Measurements from ENCODE around the gene ZNF571. TPM values are rescaled to one million over a fixed set of nuclear protein-coding genes. Genes with fewer than 3 reads are reported as not detected.

The ZNF571 gene
- 1.1 and 1.3 TPM in 2 replicates for total RNA-seq (2012; rRNA removed)

- Histone ChIP-seq H3K4me2 (ENCODE audit: low read length) (peak within 1 kb of the TSS; percentile 95), H3K36me3 (ENCODE audit: insufficient read depth, low read length) (no peaks in the 10 kb centered on the region), H3K4me3 (ENCODE audit: low read length) (peak within 1 kb of the TSS; percentile 90), H3K4me1 (ENCODE audit: control insufficient read depth, insufficient read depth, low read length) (peaks cover 10% of the 10 kb centered on the region), H3K27me3 (ENCODE audit: control insufficient read depth, insufficient read depth, low read length) (no peaks in the 10 kb centered on the region), H3K9me3 (replicated peaks; ENCODE audit: low read length) (no peaks in the 10 kb centered on the region), H3K9ac (ENCODE audit: low read depth, low read length) (peak within 1 kb of the TSS; percentile 82)
Measured at GRCh38 chr19:37594304-37594981, at the start of gene ZNF571, which contains the start of gene ZNF540. Gene ZNF571 (minus strand): TSS chr19:37594792. CDS start chr19:37586676, 8,116 bp downstream. Gene ZNF540 (plus strand): TSS chr19:37594876. CDS start chr19:37598448, 3,572 bp downstream.

GRCh38 chr19:37635076-37636056 lies 40.8 kb upstream of the ZNF571 start:
- Histone ChIP-seq H3K4me2 (ENCODE audit: low read length) (no peak overlapping the region), H3K27me3 (ENCODE audit: control insufficient read depth, insufficient read depth, low read length) (no peaks in the 10 kb centered on the region), H3K4me1 (ENCODE audit: control insufficient read depth, insufficient read depth, low read length) (no peaks in the 10 kb centered on the region), H3K9ac (ENCODE audit: low read depth, low read length) (no peak overlapping the region), H3K36me3 (ENCODE audit: insufficient read depth, low read length) (peaks cover 64% of the 10 kb centered on the region), H3K4me3 (ENCODE audit: low read length) (no peak overlapping the region), H3K9me3 (replicated peaks; ENCODE audit: low read length) (peaks cover 45% of the 10 kb centered on the region)

DNA sequence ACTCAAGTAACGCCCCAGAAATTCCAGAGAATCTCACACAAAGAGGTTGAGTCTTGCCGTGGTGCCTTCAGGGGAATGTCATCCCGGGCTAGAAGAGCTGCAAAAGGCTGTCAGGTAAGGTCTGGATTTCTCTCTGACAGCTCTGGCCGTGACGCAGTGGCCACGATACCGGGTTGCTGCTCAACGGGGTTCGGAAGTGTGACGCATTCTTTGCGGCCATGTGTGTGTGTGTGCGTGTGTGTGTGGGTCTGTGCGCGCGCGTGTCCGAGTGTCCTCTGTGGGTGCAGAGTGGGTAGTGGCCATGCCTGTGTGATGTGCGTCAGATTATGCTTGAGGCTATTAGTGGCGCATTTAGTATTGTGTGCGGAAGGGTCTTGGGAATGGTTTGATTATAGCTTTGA lies 390 bp upstream of the ZNF571 start:
- Histone ChIP-seq H3K9me3 (replicated peaks; ENCODE audit: low read length) (no peaks in the 10 kb centered on the region), H3K9ac (ENCODE audit: low read depth, low read length) (peak overlapping the region; percentile 82)

DNA sequence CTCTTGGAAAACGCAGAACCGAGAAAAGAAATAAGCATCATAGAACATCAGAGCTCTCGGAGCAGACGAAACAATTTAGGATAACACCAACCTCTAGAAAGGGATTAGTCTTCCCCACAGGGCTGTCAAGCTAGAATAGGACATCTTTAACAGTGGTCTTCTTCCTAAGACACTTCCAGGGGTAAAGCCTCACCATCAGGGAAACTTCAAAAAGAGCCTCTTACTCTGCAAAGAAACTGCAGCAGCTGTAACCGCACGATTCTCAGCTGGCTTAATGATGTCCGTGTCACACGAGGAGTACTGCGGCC lies 642 bp downstream of the ZNF571 start:
- H3K27me3 ChIP-seq (ENCODE audit: control insufficient read depth, insufficient read depth, low read length), result no peaks in the 10 kb centered on the region
- no peaks in the 10 kb centered on the region for H3K36me3 ChIP-seq (ENCODE audit: insufficient read depth, low read length)
- H3K4me2 ChIP-seq (ENCODE audit: low read length), result peak overlapping the region; percentile 95
- peaks cover 10% of the 10 kb centered on the region for H3K4me1 ChIP-seq (ENCODE audit: control insufficient read depth, insufficient read depth, low read length)
- peak overlapping the region; percentile 90 for H3K4me3 ChIP-seq (ENCODE audit: low read length)
- no peaks in the 10 kb centered on the region for H3K9me3 ChIP-seq (replicated peaks; ENCODE audit: low read length)
- peak overlapping the region; percentile 82 for H3K9ac ChIP-seq (ENCODE audit: low read depth, low read length)

More for the DNA sequence above, 390 bp upstream of the ZNF571 start:
- no peaks in the 10 kb centered on the region for H3K36me3 ChIP-seq (ENCODE audit: insufficient read depth, low read length)
- no peaks in the 10 kb centered on the region for H3K27me3 ChIP-seq (ENCODE audit: control insufficient read depth, insufficient read depth, low read length)
- H3K4me2 ChIP-seq (ENCODE audit: low read length), result peak overlapping the region; percentile 95
- peaks cover 10% of the 10 kb centered on the region for H3K4me1 ChIP-seq (ENCODE audit: control insufficient read depth, insufficient read depth, low read length)
- H3K4me3 ChIP-seq (ENCODE audit: low read length), result peak overlapping the region; percentile 90

- Histone ChIP-seq H3K4me1 (ENCODE audit: control insufficient read depth, insufficient read depth, low read length) (no peaks in the 10 kb centered on the region), H3K9me3 (replicated peaks; ENCODE audit: low read length) (peaks cover 20% of the 10 kb centered on the region), H3K27me3 (ENCODE audit: control insufficient read depth, insufficient read depth, low read length) (no peaks in the 10 kb centered on the region), H3K9ac (ENCODE audit: low read depth, low read length) (no peak overlapping the region), H3K4me3 (ENCODE audit: low read length) (no peak overlapping the region), H3K4me2 (ENCODE audit: low read length) (no peak overlapping the region), H3K36me3 (ENCODE audit: insufficient read depth, low read length) (peaks cover 31% of the 10 kb centered on the region)
Measured at GRCh38 chr19:37583340-37583739, 11.3 kb downstream of the ZNF571 start.

- Histone ChIP-seq H3K9me3 (replicated peaks; ENCODE audit: low read length) (peaks cover 34% of the 10 kb centered on the region), H3K36me3 (ENCODE audit: insufficient read depth, low read length) (peaks cover 7% of the 10 kb centered on the region), H3K9ac (ENCODE audit: low read depth, low read length) (no peak overlapping the region), H3K4me1 (ENCODE audit: control insufficient read depth, insufficient read depth, low read length) (no peaks in the 10 kb centered on the region), H3K27me3 (ENCODE audit: control insufficient read depth, insufficient read depth, low read length) (no peaks in the 10 kb centered on the region), H3K4me2 (ENCODE audit: low read length) (no peak overlapping the region), H3K4me3 (ENCODE audit: low read length) (no peak overlapping the region)
Measured at GRCh38 chr19:37572203-37572602, 22.4 kb downstream of the ZNF571 start.

GRCh38 chr19:37565370-37565669 lies 29.3 kb downstream of the ZNF571 start:
- H3K27me3 ChIP-seq (ENCODE audit: control insufficient read depth, insufficient read depth, low read length), result no peaks in the 10 kb centered on the region
- peaks cover 21% of the 10 kb centered on the region for H3K36me3 ChIP-seq (ENCODE audit: insufficient read depth, low read length)
- H3K4me3 ChIP-seq (ENCODE audit: low read length), result no peak overlapping the region
- peaks cover 68% of the 10 kb centered on the region for H3K9me3 ChIP-seq (replicated peaks; ENCODE audit: low read length)
- H3K4me1 ChIP-seq (ENCODE audit: control insufficient read depth, insufficient read depth, low read length), result no peaks in the 10 kb centered on the region
- no peak overlapping the region for H3K9ac ChIP-seq (ENCODE audit: low read depth, low read length)
- H3K4me2 ChIP-seq (ENCODE audit: low read length), result no peak overlapping the region

DNA sequence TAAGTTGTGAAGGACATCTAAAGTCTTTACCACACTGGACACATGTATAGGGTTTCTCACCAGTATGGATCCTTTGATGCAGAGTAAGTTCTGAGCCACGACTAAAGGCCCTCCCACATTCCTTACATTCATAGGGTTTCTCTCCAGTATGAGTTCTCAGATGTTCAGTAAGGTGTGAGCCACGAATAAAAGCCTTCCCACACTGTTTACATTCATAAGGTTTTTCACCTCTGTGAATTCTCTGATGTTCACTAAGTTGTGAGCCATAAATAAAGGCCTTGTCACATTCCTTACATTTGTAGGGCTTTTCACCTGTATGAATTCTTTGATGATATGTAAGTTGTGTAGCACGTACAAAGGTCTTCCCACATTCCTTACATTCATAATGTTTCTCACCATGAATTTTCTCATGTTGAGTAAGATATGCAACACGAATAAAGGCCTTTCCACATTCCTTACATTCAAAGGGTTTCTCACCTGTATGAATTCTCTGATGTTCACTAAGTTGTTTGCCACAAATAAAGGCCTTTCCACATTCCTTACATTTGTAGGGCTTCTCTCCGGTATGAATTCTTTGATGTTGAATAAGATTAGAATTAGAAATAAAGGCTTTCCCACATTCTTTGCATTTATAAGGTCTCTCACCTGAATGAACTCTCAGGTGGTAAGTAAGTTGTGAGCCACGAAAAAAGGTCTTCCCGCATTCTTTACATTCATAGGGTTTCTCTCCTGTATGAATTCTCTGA lies 29.8 kb downstream of the ZNF571 start:
- peaks cover 21% of the 10 kb centered on the region for H3K36me3 ChIP-seq (ENCODE audit: insufficient read depth, low read length)
- no peak overlapping the region for H3K4me2 ChIP-seq (ENCODE audit: low read length)
- H3K4me3 ChIP-seq (ENCODE audit: low read length), result no peak overlapping the region
- H3K9me3 ChIP-seq (replicated peaks; ENCODE audit: low read length), result peaks cover 68% of the 10 kb centered on the region
- H3K4me1 ChIP-seq (ENCODE audit: control insufficient read depth, insufficient read depth, low read length), result no peaks in the 10 kb centered on the region
- H3K27me3 ChIP-seq (ENCODE audit: control insufficient read depth, insufficient read depth, low read length), result no peaks in the 10 kb centered on the region
- no peak overlapping the region for H3K9ac ChIP-seq (ENCODE audit: low read depth, low read length)

GRCh38 chr19:37563518-37563917 lies 31.1 kb downstream of the ZNF571 start:
- Histone ChIP-seq H3K9me3 (replicated peaks; ENCODE audit: low read length) (peaks cover 72% of the 10 kb centered on the region), H3K9ac (ENCODE audit: low read depth, low read length) (no peak overlapping the region), H3K4me2 (ENCODE audit: low read length) (no peak overlapping the region), H3K36me3 (ENCODE audit: insufficient read depth, low read length) (peaks cover 18% of the 10 kb centered on the region), H3K27me3 (ENCODE audit: control insufficient read depth, insufficient read depth, low read length) (no peaks in the 10 kb centered on the region), H3K4me1 (ENCODE audit: control insufficient read depth, insufficient read depth, low read length) (no peaks in the 10 kb centered on the region), H3K4me3 (ENCODE audit: low read length) (no peak overlapping the region)

- Histone ChIP-seq H3K36me3 (ENCODE audit: insufficient read depth, low read length) (no peaks in the 10 kb centered on the region), H3K4me1 (ENCODE audit: control insufficient read depth, insufficient read depth, low read length) (peaks cover 3% of the 10 kb centered on the region), H3K4me2 (ENCODE audit: low read length) (peak overlapping the region; percentile 89), H3K27me3 (ENCODE audit: control insufficient read depth, insufficient read depth, low read length) (no peaks in the 10 kb centered on the region), H3K4me3 (ENCODE audit: low read length) (peak overlapping the region; percentile 79), H3K9ac (ENCODE audit: low read depth, low read length) (peak overlapping the region; percentile 68), H3K9me3 (replicated peaks; ENCODE audit: low read length) (peaks cover 50% of the 10 kb centered on the region)
Measured at GRCh38 chr19:37551129-37551993, 43.2 kb downstream of the ZNF571 start.
